ENCODE data around the gene GNRHR. TPM values are rescaled to one million over a fixed set of nuclear protein-coding genes. Genes with fewer than 3 reads are reported as not detected.
A peak's percentile ranks its signal among the peaks of the same experiment; 100 is the strongest.
"Not testable (repeated sequence)": the region's sequence is repeated elsewhere in the genome, so short reads cannot be mapped to it uniquely, and the experiment has no call there.

GNRHR gene
- total RNA-seq, 2 experiments from 2014 or later: not detected

GRCh38 chr4:67749286-67749685, 4.9 kb downstream of the GNRHR start:
- Mint-ChIP-seq H3K4me1 (peaks cover 8% of the 10 kb centered on the region), H3K27me3 (no peaks in the 10 kb centered on the region), H3K9me3 (no peaks in the 10 kb centered on the region), H3K36me3 (no peaks in the 10 kb centered on the region), H3K4me3 (no peak overlapping the region), H3K27ac (no peak overlapping the region)
- no peak for DNase-seq

GRCh38 chr4:67746797-67747495, 7.2 kb downstream of the GNRHR start:
- no peaks in the 10 kb centered on the region for H3K36me3 Mint-ChIP-seq
- H3K4me1 Mint-ChIP-seq: peaks cover 14% of the 10 kb centered on the region
- no peak for DNase-seq
- no peaks in the 10 kb centered on the region for H3K27me3 Mint-ChIP-seq
- H3K27ac Mint-ChIP-seq: peak overlapping the region; percentile 73
- peak overlapping the region; percentile 2 for H3K4me3 Mint-ChIP-seq
- no peaks in the 10 kb centered on the region for H3K9me3 Mint-ChIP-seq

- no peaks in the 10 kb centered on the region for H3K27me3 Mint-ChIP-seq
- H3K36me3 Mint-ChIP-seq: peaks cover 3% of the 10 kb centered on the region
- no peak overlapping the region for H3K4me3 Mint-ChIP-seq
- H3K27ac Mint-ChIP-seq: no peak overlapping the region
- no peaks in the 10 kb centered on the region for H3K9me3 Mint-ChIP-seq
- no peak for DNase-seq
- peaks cover 14% of the 10 kb centered on the region for H3K4me1 Mint-ChIP-seq
Observed at GRCh38 chr4:67744561-67745283, 9.5 kb downstream of the GNRHR start.

GRCh38 chr4:67743194-67743593, 11.0 kb downstream of the GNRHR start:
- Mint-ChIP-seq H3K4me1 (peaks cover 14% of the 10 kb centered on the region), H3K4me3 (no peak overlapping the region), H3K36me3 (peaks cover 3% of the 10 kb centered on the region)

GRCh38 chr4:67736262-67736661, 17.9 kb downstream of the GNRHR start:
- DNase-seq: no peak
- Mint-ChIP-seq H3K4me1 (no peaks in the 10 kb centered on the region), H3K9me3 (no peaks in the 10 kb centered on the region), H3K27ac (no peak overlapping the region), H3K27me3 (no peaks in the 10 kb centered on the region), H3K36me3 (peaks cover 9% of the 10 kb centered on the region), H3K4me3 (no peak overlapping the region)

More at GRCh38 chr4:67743194-67743593, 11.0 kb downstream of the GNRHR start:
- DNase-seq: no peak
- H3K27ac Mint-ChIP-seq: no peak overlapping the region
- H3K9me3 Mint-ChIP-seq: no peaks in the 10 kb centered on the region
- no peaks in the 10 kb centered on the region for H3K27me3 Mint-ChIP-seq

- Mint-ChIP-seq H3K27ac (no peak overlapping the region), H3K4me3 (no peak overlapping the region), H3K9me3 (no peaks in the 10 kb centered on the region), H3K27me3 (no peaks in the 10 kb centered on the region), H3K4me1 (no peaks in the 10 kb centered on the region), H3K36me3 (peaks cover 15% of the 10 kb centered on the region)
- no peak for DNase-seq
Observed at GRCh38 chr4:67735325-67735724, 18.9 kb downstream of the GNRHR start.

GRCh38 chr4:67730511-67730910, 23.7 kb downstream of the GNRHR start:
- H3K4me3 Mint-ChIP-seq, H3K27ac Mint-ChIP-seq, DNase-seq, H3K4me1 Mint-ChIP-seq, H3K27me3 Mint-ChIP-seq, H3K9me3 Mint-ChIP-seq: not testable (repeated sequence)
- peaks cover 32% of the 10 kb centered on the region for H3K36me3 Mint-ChIP-seq

GRCh38 chr4:67727124-67727850, 26.9 kb downstream of the GNRHR start:
- no peak for DNase-seq
- H3K4me1 Mint-ChIP-seq: peaks cover 4% of the 10 kb centered on the region
- H3K9me3 Mint-ChIP-seq: peaks cover 4% of the 10 kb centered on the region
- H3K27ac Mint-ChIP-seq: no peak overlapping the region
- H3K36me3 Mint-ChIP-seq: peaks cover 34% of the 10 kb centered on the region
- H3K4me3 Mint-ChIP-seq: no peak overlapping the region
- no peaks in the 10 kb centered on the region for H3K27me3 Mint-ChIP-seq

GRCh38 chr4:67725981-67726380, 28.2 kb downstream of the GNRHR start:
- peaks cover 4% of the 10 kb centered on the region for H3K9me3 Mint-ChIP-seq
- peaks cover 37% of the 10 kb centered on the region for H3K36me3 Mint-ChIP-seq
- H3K4me3 Mint-ChIP-seq: no peak overlapping the region
- H3K27ac Mint-ChIP-seq: no peak overlapping the region
- no peaks in the 10 kb centered on the region for H3K27me3 Mint-ChIP-seq
- peaks cover 7% of the 10 kb centered on the region for H3K4me1 Mint-ChIP-seq
- no peak for DNase-seq

GRCh38 chr4:67725132-67725531, 29.1 kb downstream of the GNRHR start:
- Mint-ChIP-seq H3K27ac (no peak overlapping the region), H3K4me1 (peaks cover 8% of the 10 kb centered on the region), H3K4me3 (no peak overlapping the region), H3K27me3 (no peaks in the 10 kb centered on the region), H3K36me3 (peaks cover 37% of the 10 kb centered on the region), H3K9me3 (peaks cover 4% of the 10 kb centered on the region)
- no peak for DNase-seq

- no peaks in the 10 kb centered on the region for H3K27me3 Mint-ChIP-seq
- H3K9me3 Mint-ChIP-seq: peaks cover 4% of the 10 kb centered on the region
Observed at GRCh38 chr4:67723949-67724348, 30.2 kb downstream of the GNRHR start.

GRCh38 chr4:67723341-67723740, 30.8 kb downstream of the GNRHR start:
- H3K27ac Mint-ChIP-seq: no peak overlapping the region
- H3K4me1 Mint-ChIP-seq: peaks cover 11% of the 10 kb centered on the region
- no peak for DNase-seq
- H3K36me3 Mint-ChIP-seq: peaks cover 29% of the 10 kb centered on the region
- H3K9me3 Mint-ChIP-seq: peaks cover 4% of the 10 kb centered on the region
- no peak overlapping the region for H3K4me3 Mint-ChIP-seq
- H3K27me3 Mint-ChIP-seq: no peaks in the 10 kb centered on the region

More at GRCh38 chr4:67723949-67724348, 30.2 kb downstream of the GNRHR start:
- Mint-ChIP-seq H3K27ac (no peak overlapping the region), H3K4me1 (peaks cover 11% of the 10 kb centered on the region), H3K4me3 (no peak overlapping the region), H3K36me3 (peaks cover 34% of the 10 kb centered on the region)
- no peak for DNase-seq

GRCh38 chr4:67721770-67722597, 32.2 kb downstream of the GNRHR start:
- H3K4me3 Mint-ChIP-seq: no peak overlapping the region
- H3K27me3 Mint-ChIP-seq: no peaks in the 10 kb centered on the region
- no peak for DNase-seq
- H3K36me3 Mint-ChIP-seq: peaks cover 27% of the 10 kb centered on the region
- no peaks in the 10 kb centered on the region for H3K9me3 Mint-ChIP-seq
- peaks cover 6% of the 10 kb centered on the region for H3K4me1 Mint-ChIP-seq
- no peak overlapping the region for H3K27ac Mint-ChIP-seq

GRCh38 chr4:67721315-67721769, 32.8 kb downstream of the GNRHR start:
- H3K4me1 Mint-ChIP-seq: peaks cover 6% of the 10 kb centered on the region

More at GRCh38 chr4:67721315-67721769, 32.8 kb downstream of the GNRHR start:
- DNase-seq: no peak
- Mint-ChIP-seq H3K4me3 (no peak overlapping the region), H3K36me3 (peaks cover 31% of the 10 kb centered on the region), H3K27me3 (no peaks in the 10 kb centered on the region), H3K9me3 (no peaks in the 10 kb centered on the region), H3K27ac (no peak overlapping the region)

Data from activated naive CD8-positive, alpha-beta T cell treated with anti-CD3 and anti-CD28 coated beads for 36 hours (primary cell).